Germinal center (tissue), 1 donor: ENCODE results near the gene APC2.
A peak's percentile ranks its signal among the peaks of the same experiment; 100 is the strongest.
"Not testable (repeated sequence)": the region's sequence is repeated elsewhere in the genome, so short reads cannot be mapped to it uniquely, and the experiment has no call there.

Experiments used
- DNase-seq: peaks from one replicate; pipeline ENCODE4 v3.0.0; 2012; ENCODE audit warnings: mixed read lengths, low spot score

Gene APC2

GRCh38 chr19:1496714-1497577, 47.0 kb downstream of the APC2 start:
- DNase-seq, result no peak

GRCh38 chr19:1497578-1498235, 47.8 kb downstream of the APC2 start:
- DNase-seq, result no peak

DNA sequence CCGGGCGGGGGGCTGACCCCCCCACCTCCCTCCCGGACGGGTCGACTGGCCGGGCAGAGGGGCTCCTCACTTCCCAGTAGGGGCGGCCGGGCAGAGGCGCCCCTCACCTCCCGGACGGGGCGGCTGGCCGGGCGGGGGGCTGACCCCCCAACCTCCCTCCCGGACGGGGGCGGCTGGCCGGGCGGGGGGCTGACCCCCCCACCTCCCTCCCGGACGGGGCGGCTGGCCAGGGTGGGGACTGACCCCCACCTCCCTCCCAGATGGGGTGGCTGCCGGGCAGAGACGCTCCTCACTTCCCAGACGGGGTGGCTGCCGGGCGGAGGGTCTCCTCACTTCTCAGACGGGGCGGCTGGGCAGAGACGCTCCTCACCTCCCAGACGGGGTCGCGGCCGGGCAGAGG, 49.3 kb downstream of the APC2 start:
- not testable (repeated sequence) for DNase-seq

- DNase-seq, result no peak
These were observed 51.3 kb downstream of the APC2 start for GRCh38 chr19:1501200-1501595.

- no peak for DNase-seq
These were observed 52.6 kb downstream of the APC2 start for GRCh38 chr19:1502433-1503088.

- peak; percentile 59 for DNase-seq
These were observed 53.4 kb downstream of the APC2 start for GRCh38 chr19:1503089-1503924.

DNA sequence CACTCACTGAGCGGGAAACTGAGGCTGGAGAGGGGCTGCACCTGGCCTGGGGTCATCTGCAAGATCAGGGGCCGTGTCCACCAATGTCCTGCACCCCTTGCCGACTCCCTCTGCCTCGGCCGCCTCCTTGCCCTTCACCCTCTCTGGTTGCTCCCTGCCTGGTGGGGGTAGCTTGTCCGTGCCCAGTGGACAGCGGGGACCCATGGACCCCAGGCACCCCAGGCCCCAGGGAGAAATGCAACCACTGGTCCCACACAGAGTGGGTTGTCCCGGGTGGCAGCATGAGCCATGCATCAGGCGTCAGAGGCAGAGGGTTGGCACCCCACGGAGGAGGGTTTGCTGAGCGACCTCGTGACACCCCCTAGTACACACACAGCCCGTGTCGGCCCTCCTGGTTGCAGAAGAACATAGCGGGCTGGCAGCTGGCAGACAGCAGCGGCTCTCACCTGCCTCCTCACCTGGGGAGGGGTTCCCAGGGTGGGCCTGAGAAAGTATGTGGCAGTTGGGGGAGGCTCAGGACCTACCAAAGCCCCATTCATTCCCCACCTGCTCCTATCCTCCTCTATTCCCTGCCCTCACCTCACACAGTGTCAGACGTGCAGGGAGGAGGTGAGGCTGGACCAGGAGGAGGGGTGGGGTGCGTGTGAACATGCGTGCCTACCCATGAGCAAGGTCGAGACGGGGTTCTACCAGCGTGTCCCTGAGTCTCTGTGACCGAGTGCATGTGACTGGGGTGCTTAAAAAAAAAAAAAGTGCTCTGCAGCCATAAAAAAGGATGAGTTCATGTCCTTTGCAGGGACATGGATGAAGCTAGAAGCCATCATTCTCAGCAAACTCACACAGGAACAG, 54.2 kb downstream of the APC2 start:
- DNase-seq, result no peak

DNA sequence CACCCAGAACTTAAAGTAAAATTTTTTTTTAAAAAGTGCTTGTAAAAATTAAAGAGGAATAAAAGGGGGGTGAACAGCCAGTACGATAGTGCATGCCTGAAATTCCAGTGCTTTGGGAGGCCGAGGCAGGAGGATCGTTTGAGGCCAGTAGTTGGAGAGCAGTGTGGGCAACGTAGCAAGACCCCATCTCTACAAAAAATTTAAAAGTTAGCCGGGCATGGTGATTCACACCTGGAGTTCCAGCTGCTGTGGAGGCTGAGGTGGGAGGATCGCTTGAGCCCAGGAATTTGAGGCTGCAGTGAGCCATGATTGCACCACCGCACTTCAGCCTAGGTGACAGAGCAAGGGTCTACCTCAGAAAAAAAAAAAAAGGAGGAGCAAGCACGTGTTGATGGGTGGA, 55.1 kb downstream of the APC2 start:
- DNase-seq, result no peak

DNA sequence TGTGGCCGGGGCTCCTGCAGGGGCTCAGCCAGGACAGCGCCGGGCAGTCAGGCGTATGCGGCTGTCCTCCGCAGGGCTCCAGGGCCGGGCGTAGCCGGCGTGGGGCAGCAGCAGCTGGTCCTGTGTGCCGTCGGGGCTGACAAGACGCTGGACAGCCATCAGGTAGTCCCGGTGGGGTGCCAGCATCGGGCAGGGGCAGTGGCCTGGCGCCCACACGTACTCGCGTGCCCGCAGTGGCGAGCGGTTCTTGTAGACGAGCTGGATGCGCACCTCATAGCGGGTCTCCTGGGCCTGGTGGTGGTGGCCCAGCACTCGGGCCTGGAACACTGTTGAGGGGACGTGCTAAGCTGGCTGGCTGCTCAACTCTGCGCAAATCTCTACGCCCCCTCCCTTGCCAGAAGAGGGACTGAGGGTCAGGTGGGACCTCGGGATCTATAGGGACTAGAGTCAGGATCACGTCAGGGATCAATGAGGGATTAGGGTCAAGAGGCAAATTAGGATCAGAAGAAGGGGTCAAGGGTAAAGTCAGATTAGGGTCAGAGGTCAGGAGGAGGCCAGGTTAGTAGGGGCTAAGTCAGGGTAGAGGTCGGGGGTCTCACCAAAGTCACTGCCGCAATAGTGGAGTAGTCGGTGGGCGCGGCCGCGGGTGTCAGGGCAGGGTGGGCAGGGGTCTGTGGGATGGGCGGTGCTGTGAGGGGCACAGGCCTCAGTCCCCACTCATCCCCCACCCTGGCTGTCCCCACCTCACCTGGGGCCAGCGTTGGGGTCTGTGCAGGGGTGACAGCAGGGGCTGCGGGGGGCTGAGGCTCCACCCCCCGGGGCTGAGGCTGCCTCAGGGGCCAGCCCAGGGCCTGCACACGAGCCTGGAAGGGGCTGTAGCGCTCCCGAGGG, 56.3 kb downstream of the APC2 start:
- DNase-seq, result no peak

DNA sequence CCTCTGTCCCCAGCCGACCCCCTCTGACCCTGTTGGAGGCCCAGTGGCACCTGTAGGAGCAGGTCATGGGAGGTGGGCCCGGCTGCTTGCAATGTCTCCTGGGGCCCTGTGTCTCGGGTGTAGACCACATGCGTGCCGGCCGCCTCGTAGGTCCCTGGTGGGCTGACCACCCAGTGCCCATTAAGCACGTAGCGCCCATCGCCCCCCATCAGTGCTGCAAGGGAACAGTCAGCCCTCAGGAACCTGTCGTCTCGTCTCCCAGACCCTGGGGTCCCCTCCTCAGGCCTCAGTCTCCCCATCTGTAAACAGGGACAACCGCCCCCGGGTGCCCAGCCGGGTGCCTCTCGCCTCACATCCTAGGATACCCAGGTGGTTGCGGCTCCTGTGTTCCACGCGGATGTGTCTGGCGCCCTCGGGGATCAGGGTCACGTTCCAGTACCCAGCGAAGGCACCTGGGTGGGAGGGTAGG, 57.3 kb downstream of the APC2 start:
- no peak for DNase-seq

DNA sequence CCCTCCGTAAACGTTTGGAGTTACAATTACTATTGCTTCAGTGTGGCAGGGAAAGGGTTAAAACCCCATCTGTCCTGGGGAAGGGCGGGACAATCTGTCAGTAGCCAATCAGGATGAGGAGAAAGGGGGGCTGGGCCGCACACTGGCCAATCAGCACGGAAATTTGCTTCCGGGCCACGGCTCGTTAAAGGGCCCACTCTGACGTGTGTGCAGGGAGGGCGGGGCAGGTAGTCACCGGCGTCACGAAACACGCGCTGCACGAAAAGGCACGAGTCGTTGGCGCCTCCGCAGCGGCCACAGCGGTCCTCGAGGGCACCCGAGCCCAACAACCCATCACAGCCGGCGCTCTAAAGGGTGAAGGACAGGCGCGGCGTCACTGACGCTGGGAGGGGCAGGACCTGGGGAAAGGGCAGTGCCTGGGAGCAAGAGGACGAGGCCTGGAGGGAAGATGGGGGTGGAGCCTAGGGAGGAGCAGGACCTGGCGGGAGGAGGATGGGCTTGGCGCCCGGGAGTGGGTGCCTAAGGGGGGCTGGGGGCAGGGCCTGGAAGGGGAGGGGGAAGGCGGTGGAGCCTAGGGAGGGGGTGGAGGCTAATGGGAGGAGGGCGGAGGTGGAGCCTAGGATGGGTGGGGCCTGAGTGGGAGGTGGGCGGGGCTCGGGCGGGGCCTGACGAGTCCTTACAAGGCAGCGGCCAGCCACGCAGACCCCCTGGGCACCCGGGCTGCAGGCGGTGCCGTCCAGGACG, 58.0 kb downstream of the APC2 start:
- DNase-seq, result peak; percentile 99

DNA sequence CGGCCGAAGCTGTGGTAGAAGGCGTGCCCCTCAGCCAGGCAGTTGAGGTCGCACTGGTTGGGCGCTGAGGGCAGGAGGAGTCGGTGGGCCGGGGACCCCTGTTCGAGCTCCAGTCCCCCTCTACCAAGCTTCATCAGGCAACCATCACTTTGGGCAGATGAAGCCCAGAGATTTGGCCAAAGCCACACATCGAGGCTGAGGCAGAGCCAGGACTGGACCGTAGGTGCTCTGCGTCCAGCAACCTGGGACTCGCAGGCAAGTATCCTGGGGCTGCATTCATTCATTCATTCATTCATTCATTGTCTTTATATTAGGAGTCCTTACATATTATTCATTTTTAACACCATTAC, 58.6 kb downstream of the APC2 start:
- DNase-seq, result no peak

- DNase-seq, result no peak
These were observed 59.9 kb downstream of the APC2 start for GRCh38 chr19:1509602-1510441.

DNA sequence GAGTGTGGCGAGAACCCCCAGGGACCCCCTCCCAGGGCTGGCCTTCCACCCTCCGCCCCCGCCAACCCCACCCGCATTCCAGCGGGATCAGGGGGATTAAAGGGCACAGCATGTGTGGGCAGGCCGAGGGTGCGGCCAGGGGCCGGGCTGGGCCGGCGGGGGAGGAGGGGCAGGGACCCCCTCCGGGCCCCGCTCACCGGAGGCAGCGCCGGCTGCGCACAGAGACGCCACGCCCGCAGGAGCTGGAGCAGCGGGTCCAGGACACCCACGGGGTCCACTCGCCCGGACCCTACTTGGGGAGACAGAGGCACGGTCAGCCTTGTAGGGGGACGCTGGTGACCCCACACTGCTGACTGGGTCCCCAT, 60.5 kb downstream of the APC2 start:
- no peak for DNase-seq

- DNase-seq, result no peak
These were observed 60.9 kb downstream of the APC2 start for GRCh38 chr19:1510807-1511206.

GRCh38 chr19:1511318-1512317, 61.7 kb downstream of the APC2 start:
- no peak for DNase-seq
